DMS 273 (cell line): ENCODE results near the gene APOL4.
"Not testable (repeated sequence)": the region's sequence is repeated elsewhere in the genome, so short reads cannot be mapped to it uniquely, and the experiment has no call there.

Experiments
- DNase-seq: peaks from one replicate; lab custom pipeline; 2025; ENCODE audit not compliant: unreplicated experiment; lab: John Stamatoyannopoulos, UW

Gene APOL4

GRCh38 chr22:36232715-36233401 lies 31.2 kb upstream of the APOL4 start:
- DNase-seq: no peak

- DNase-seq: not testable (repeated sequence)
Observed at GRCh38 chr22:36231051-36231450, 29.4 kb upstream of the APOL4 start.

- not testable (repeated sequence) for DNase-seq
Observed at GRCh38 chr22:36229649-36230048, 28.0 kb upstream of the APOL4 start.

- DNase-seq: no peak
Observed at GRCh38 chr22:36228944-36229343, 27.3 kb upstream of the APOL4 start.

- not testable (repeated sequence) for DNase-seq
Observed at GRCh38 chr22:36228369-36228768, 26.8 kb upstream of the APOL4 start.

- no peak for DNase-seq
Observed at GRCh38 chr22:36227806-36228205, 26.2 kb upstream of the APOL4 start.

- no peak for DNase-seq
Observed at GRCh38 chr22:36227396-36227795, 25.8 kb upstream of the APOL4 start.

GRCh38 chr22:36226189-36226588 lies 24.6 kb upstream of the APOL4 start:
- DNase-seq: no peak

GRCh38 chr22:36225333-36225922 lies 23.8 kb upstream of the APOL4 start:
- no peak for DNase-seq

GRCh38 chr22:36224245-36224644 lies 22.6 kb upstream of the APOL4 start:
- no peak for DNase-seq

GRCh38 chr22:36223504-36223903 lies 21.9 kb upstream of the APOL4 start:
- DNase-seq: no peak

- DNase-seq: no peak
Observed at GRCh38 chr22:36222887-36223450, 21.4 kb upstream of the APOL4 start.

- DNase-seq: peak; percentile 56
Observed at GRCh38 chr22:36221799-36222751, 20.5 kb upstream of the APOL4 start.

- DNase-seq: peak; percentile 16
Observed at GRCh38 chr22:36220451-36220921, 18.9 kb upstream of the APOL4 start.

- DNase-seq: no peak
Observed at GRCh38 chr22:36218648-36219193, 17.1 kb upstream of the APOL4 start.

GRCh38 chr22:36215981-36216380 lies 14.4 kb upstream of the APOL4 start:
- DNase-seq: peak; percentile 63

GRCh38 chr22:36213586-36213985 lies 12.0 kb upstream of the APOL4 start:
- DNase-seq: peak; percentile 31

GRCh38 chr22:36212901-36213300 lies 11.3 kb upstream of the APOL4 start:
- DNase-seq: no peak

- DNase-seq: no peak
Observed at GRCh38 chr22:36211237-36211861, 9.7 kb upstream of the APOL4 start.

GRCh38 chr22:36210224-36210623 lies 8.6 kb upstream of the APOL4 start:
- no peak for DNase-seq
